Parathyroid adenoma (tissue), 2 donors: ENCODE measurements around the gene KIF25.
A peak's percentile ranks its signal among the peaks of the same experiment; 100 is the strongest.

Experiments used
- H2AFZ ChIP-seq: fragments of 300-600 bp; sonication (generic); one replicate; pipeline ENCODE4 v1.7.0; 2017; ENCODE audit warnings: antibody characterized with exemption, mild to moderate bottlenecking
- H3K27ac ChIP-seq: fragments of 300-600 bp; sonication (generic); one replicate; pipeline ENCODE4 v1.7.0; 2017
- H3K27me3 ChIP-seq: fragments of 300-600 bp; sonication (generic); one replicate; pipeline ENCODE4 v1.7.0; 2017; ENCODE audit warnings: low read length; ENCODE audit not compliant: control insufficient read depth, insufficient read depth
- H3K36me3 ChIP-seq: fragments of 300-600 bp; sonication (generic); one replicate; pipeline ENCODE4 v1.7.0; 2017; ENCODE audit warnings: low read length; ENCODE audit not compliant: control insufficient read depth, insufficient read depth
- H3K4me1 ChIP-seq: fragments of 300-600 bp; sonication (generic); one replicate; pipeline ENCODE4 v1.7.0; 2017; ENCODE audit warnings: control low read depth
- H3K4me2 ChIP-seq: fragments of 300-600 bp; sonication (generic); one replicate; pipeline ENCODE4 v1.7.0; 2017; ENCODE audit warnings: low read length
- H3K4me3 ChIP-seq: fragments of 300-600 bp; sonication (generic); one replicate; pipeline ENCODE4 v1.7.0; 2017; ENCODE audit warnings: low read depth, low read length
- H3K79me2 ChIP-seq: fragments of 300-600 bp; sonication (generic); one replicate; pipeline ENCODE4 v1.7.0; 2017; ENCODE audit warnings: control low read depth
- H3K9ac ChIP-seq: fragments of 300-600 bp; sonication (generic); one replicate; pipeline ENCODE4 v1.7.0; 2017; ENCODE audit warnings: mild to moderate bottlenecking
- H3K9me3 ChIP-seq: fragments of 300-600 bp; sonication (generic); one replicate; pipeline ENCODE4 v1.7.0; 2017; ENCODE audit warnings: low read length; ENCODE audit not compliant: control insufficient read depth
- CTCF ChIP-seq: fragments of 300-600 bp; sonication (generic); IDR thresholded peaks from one replicate; pipeline ENCODE4 v1.7.0; 2017; ENCODE audit warnings: antibody characterized with exemption, mild to moderate bottlenecking
- donor health status: primary hyperparathyroidism.

Gene KIF25

GRCh38 chr6:168031411-168031971, 34.0 kb downstream of the KIF25 start:
- H3K4me3 ChIP-seq = no peak overlapping the region
- H3K4me1 ChIP-seq = no peaks in the 10 kb centered on the region
- no peaks in the 10 kb centered on the region for H3K27me3 ChIP-seq
- no peak overlapping the region for H2AFZ ChIP-seq
- no peaks in the 10 kb centered on the region for H3K9me3 ChIP-seq
- H3K27ac ChIP-seq = peak overlapping the region; percentile 47
- no peak for TF ChIP-seq CTCF
- no peak overlapping the region for H3K4me2 ChIP-seq
- H3K36me3 ChIP-seq = no peaks in the 10 kb centered on the region
- no peaks in the 10 kb centered on the region for H3K79me2 ChIP-seq
- H3K9ac ChIP-seq = no peak overlapping the region

- no peak for TF ChIP-seq CTCF
- Histone ChIP-seq H3K36me3 (no peaks in the 10 kb centered on the region), H3K9me3 (no peaks in the 10 kb centered on the region), H3K4me2 (no peak overlapping the region), H3K9ac (no peak overlapping the region), H3K4me1 (no peaks in the 10 kb centered on the region), H3K27ac (peak overlapping the region; percentile 47), H3K27me3 (no peaks in the 10 kb centered on the region), H3K4me3 (no peak overlapping the region), H3K79me2 (no peaks in the 10 kb centered on the region), H2AFZ (no peak overlapping the region)
Measured at GRCh38 chr6:168032005-168032760, 34.7 kb downstream of the KIF25 start.

DNA sequence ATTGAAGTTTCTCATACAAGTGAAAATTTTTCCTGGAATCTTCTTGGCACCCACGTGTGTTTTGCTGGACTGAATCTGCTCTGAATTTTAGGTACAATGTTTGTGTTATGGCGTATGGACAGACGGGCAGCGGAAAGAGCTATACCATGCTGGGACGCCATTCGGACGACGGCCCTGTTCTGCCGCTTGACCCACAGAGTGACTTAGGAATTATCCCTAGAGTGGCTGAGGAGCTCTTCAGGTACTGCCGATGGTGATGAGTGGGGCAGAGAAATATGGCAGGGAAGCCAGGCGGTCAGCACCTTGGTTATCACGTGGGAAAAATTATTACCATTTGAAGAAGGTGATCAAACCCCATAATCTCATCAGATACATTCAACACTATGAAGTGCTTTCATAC, 36.3 kb downstream of the KIF25 start:
- no peaks in the 10 kb centered on the region for H3K4me1 ChIP-seq
- no peak overlapping the region for H3K4me2 ChIP-seq
- H3K27me3 ChIP-seq = no peaks in the 10 kb centered on the region
- H3K79me2 ChIP-seq = no peaks in the 10 kb centered on the region
- H3K27ac ChIP-seq = no peak overlapping the region
- H3K4me3 ChIP-seq = no peak overlapping the region
- H3K36me3 ChIP-seq = no peaks in the 10 kb centered on the region
- no peak overlapping the region for H3K9ac ChIP-seq
- H2AFZ ChIP-seq = no peak overlapping the region
- no peaks in the 10 kb centered on the region for H3K9me3 ChIP-seq
- TF ChIP-seq CTCF = no peak

DNA sequence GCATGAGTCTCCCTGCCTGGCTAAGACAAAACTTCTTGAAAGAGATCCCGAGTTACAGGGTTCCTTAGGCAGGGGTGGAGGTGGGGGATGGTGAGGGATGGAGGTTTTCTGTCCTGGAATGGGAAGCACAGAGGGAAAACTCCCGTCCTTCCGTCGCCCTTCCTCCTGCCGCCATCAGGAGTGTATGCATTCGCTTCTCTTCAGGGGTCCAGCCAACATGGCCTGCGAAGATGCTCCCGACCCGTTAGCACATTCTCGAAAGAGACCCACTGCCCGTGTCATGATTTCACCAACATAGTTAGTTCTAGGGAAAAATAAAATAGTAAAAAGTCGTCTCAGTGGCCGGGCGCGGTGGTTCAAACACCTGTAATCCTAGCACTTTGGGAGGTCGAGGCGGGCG, 37.1 kb downstream of the KIF25 start:
- Histone ChIP-seq H3K9ac (no peak overlapping the region), H3K27ac (peak overlapping the region; percentile 55), H3K9me3 (no peaks in the 10 kb centered on the region), H3K4me3 (no peak overlapping the region), H3K36me3 (no peaks in the 10 kb centered on the region), H2AFZ (no peak overlapping the region), H3K4me2 (no peak overlapping the region), H3K27me3 (no peaks in the 10 kb centered on the region), H3K4me1 (no peaks in the 10 kb centered on the region), H3K79me2 (no peaks in the 10 kb centered on the region)
- no peak for TF ChIP-seq CTCF
